WERI-Rb-1 (cell line): ENCODE results near the gene MCF2L2.
A peak's percentile ranks its signal among the peaks of the same experiment; 100 is the strongest.

ENCODE experiments used
- DNase-seq: peaks from one replicate; pipeline ENCODE4 v3.0.0-alpha.2; 2020
- H3K27ac ChIP-seq: fragments of 250-450 bp; sonication (Bioruptor Pico); 2 replicates; pipeline ENCODE4 v1.5.1; 2020; ENCODE audit warnings: mild to moderate bottlenecking, moderate library complexity
- H3K27me3 ChIP-seq: fragments of 250-450 bp; sonication (Bioruptor Pico); 2 replicates; pipeline ENCODE4 v1.5.1; 2021; ENCODE audit warnings: mild to moderate bottlenecking, low read depth, moderate library complexity; ENCODE audit not compliant: insufficient read depth, severe bottlenecking
- H3K36me3 ChIP-seq: fragments of 250-450 bp; sonication (Bioruptor Pico); 2 replicates; pipeline ENCODE4 v1.5.1; 2020; ENCODE audit warnings: mild to moderate bottlenecking, moderate library complexity
- H3K4me3 ChIP-seq: 2 replicates; pipeline ENCODE4 v1.5.1; 2011; ENCODE audit warnings: low read depth, mild to moderate bottlenecking, control low read depth, low read length
- H3K9me3 ChIP-seq: fragments of 250-450 bp; sonication (Bioruptor Pico); 2 replicates; pipeline ENCODE4 v1.5.1; 2021; ENCODE audit warnings: mild to moderate bottlenecking, moderate library complexity; ENCODE audit not compliant: severe bottlenecking
- CTCF ChIP-seq: IDR thresholded peaks from 2 replicates; pipeline ENCODE4 v1.5.1; 2011; ENCODE audit warnings: low read depth, mild to moderate bottlenecking, control low read depth, inconsistent platforms, low read length

The MCF2L2 gene

GRCh38 chr3:183455089-183455488, 26.7 kb upstream of the MCF2L2 start:
- Histone ChIP-seq H3K36me3 (peaks cover 33% of the 10 kb centered on the region), H3K27ac (no peak overlapping the region), H3K4me3 (no peak overlapping the region), H3K27me3 (no peaks in the 10 kb centered on the region), H3K9me3 (no peaks in the 10 kb centered on the region)
- TF ChIP-seq CTCF: no peak
- no peak for DNase-seq

- Histone ChIP-seq H3K9me3 (no peaks in the 10 kb centered on the region), H3K4me3 (no peak overlapping the region), H3K27me3 (no peaks in the 10 kb centered on the region), H3K36me3 (peaks cover 33% of the 10 kb centered on the region), H3K27ac (no peak overlapping the region)
- TF ChIP-seq CTCF: no peak
- no peak for DNase-seq
These were observed 25.6 kb upstream of the MCF2L2 start for GRCh38 chr3:183454064-183454463.

- H3K4me3 ChIP-seq: no peak overlapping the region
- no peak overlapping the region for H3K27ac ChIP-seq
- no peak for TF ChIP-seq CTCF
- peaks cover 22% of the 10 kb centered on the region for H3K36me3 ChIP-seq
- no peaks in the 10 kb centered on the region for H3K27me3 ChIP-seq
- no peaks in the 10 kb centered on the region for H3K9me3 ChIP-seq
- no peak for DNase-seq
These were observed 21.4 kb upstream of the MCF2L2 start for GRCh38 chr3:183449791-183450190.

- H3K36me3 ChIP-seq: peaks cover 18% of the 10 kb centered on the region
- H3K27ac ChIP-seq: no peak overlapping the region
- TF ChIP-seq CTCF: no peak
- no peaks in the 10 kb centered on the region for H3K9me3 ChIP-seq
- DNase-seq: no peak
- H3K4me3 ChIP-seq: no peak overlapping the region
- H3K27me3 ChIP-seq: no peaks in the 10 kb centered on the region
These were observed 21.0 kb upstream of the MCF2L2 start for GRCh38 chr3:183449391-183449790.

GRCh38 chr3:183448369-183449128, 20.1 kb upstream of the MCF2L2 start:
- Histone ChIP-seq H3K9me3 (peaks cover 4% of the 10 kb centered on the region), H3K36me3 (peaks cover 18% of the 10 kb centered on the region), H3K27me3 (no peaks in the 10 kb centered on the region), H3K4me3 (peak overlapping the region; percentile 85), H3K27ac (no peak overlapping the region)
- TF ChIP-seq CTCF: no peak
- DNase-seq: no peak
